Pancreas (tissue), 10 donors: ENCODE results near the gene LSAMP. TPM values are rescaled to one million over a fixed set of nuclear protein-coding genes. Genes with fewer than 3 reads are reported as not detected.
"Not testable (repeated sequence)": the region's sequence is repeated elsewhere in the genome, so short reads cannot be mapped to it uniquely, and the experiment has no call there.

Experiments used
- ATAC-seq, 4 donors: fragments of 200-7000 bp; cut with Tn5 transposase; one replicate each; pipeline versions ENCODE4 v1.8.0 to v1.9.1; 2020; ENCODE audit warnings: mild to moderate bottlenecking in 4 of 4, moderate library complexity in 4 of 4
- DNase-seq, 6 donors: peaks; one replicate each; pipeline ENCODE4 v3.0.0-alpha.2; 2020
- FAIRE-seq: peaks from 2 replicates; lab custom pipeline; 2012; peaks lifted over from hg19 to GRCh38; lab: Jason Lieb, UNC
- H3K27ac ChIP-seq, 4 donors: fragments of 200-600 bp; sonication (generic); 1 replicate in 3 of 4; 2 replicates in 1 of 4; pipeline versions ENCODE4 v1.5.0 to v1.8.0; 2020
- H3K27me3 ChIP-seq, 4 donors: fragments of 200-600 bp; one replicate each; pipeline ENCODE4 v1.8.0; 2021
- H3K36me3 ChIP-seq, 3 donors: fragments of 200-600 bp; sonication (generic) in 1 of 3; one replicate each; pipeline versions ENCODE4 v1.5.0 to v1.8.0; 2020 to 2021
- H3K4me1 ChIP-seq, 3 donors: fragments of 200-600 bp; one replicate each; pipeline ENCODE4 v1.8.0; 2021
- H3K4me3 ChIP-seq, 4 donors: fragments of 200-600 bp; sonication (generic) in 2 of 4; one replicate each; pipeline versions ENCODE4 v1.5.0 to v1.8.0; 2020 to 2021
- H3K9me3 ChIP-seq, 4 donors: fragments of 200-600 bp; one replicate each; pipeline ENCODE4 v1.8.0; 2021
- WGBS, 2 donors: extraction: QIAGEN DNeasy Blood & Tissue Kit; methylation state at CpG; one replicate each; pipeline ENCODE4 v1.1.7; 2013; 5-methylcytosine and 5-hydroxymethylcytosine counted together
- intact Hi-C, 3 donors: fragments of 100-400 bp; cut with DNase I; formaldehyde crosslinking; loops; one replicate each; pipeline versions ENCODE4 v1.11.1 to v1.14.2; 2022
- polyA plus RNA-seq, 2 donors: library from polyadenylated mRNA; stranded (reverse); fragments of 200-250 nt; gene quantifications; one replicate each; pipeline ENCODE4 v1.2.3, GENCODE V29; 2013
- total RNA-seq, 6 donors: library from RNA; stranded (reverse); fragmentation: NEBNext Ultra II Directional in 4 of 6; extraction: Animal tissue kit (Norgen Biotek cat#: 25700) in 4 of 6; gene quantifications; one replicate each; pipeline versions ENCODE4 v1.2.1 to v1.2.4, GENCODE V29; 2021 to 2023
- TF ChIP-seq, protein P1 (sequence below), 4 donors: fragments of 200-600 bp; sonication (generic) in 3 of 4; IDR thresholded peaks; one replicate each; pipeline versions ENCODE4 v1.5.0 to v1.8.0; 2021; ENCODE audit warnings: antibody characterized with exemption in 4 of 4
- donor health status: healthy with polysubstance abuse.
- donor health status: DM: no; HTN: no; CAD: no; lungs with moderate emphysema.
- donor health status: DM: no; HTN: no; CAD: no.
- donor health status: control.
- donor health status: control.
- donor health status: Bipolar disorder and iron deficiency.
- donor health status: DM: yes; HTN: yes; CAD: no.
- donor health status: DM: no; HTN: no; CAD: no.
- donor health status: DM: no; HTN: no; CAD: no.
- donor health status: DM: yes; HTN: yes; CAD: no.

Gene LSAMP
- total and polyA plus RNA-seq, 8 donors = 0.51 to 5.5 (median 1.5) TPM

DNA sequence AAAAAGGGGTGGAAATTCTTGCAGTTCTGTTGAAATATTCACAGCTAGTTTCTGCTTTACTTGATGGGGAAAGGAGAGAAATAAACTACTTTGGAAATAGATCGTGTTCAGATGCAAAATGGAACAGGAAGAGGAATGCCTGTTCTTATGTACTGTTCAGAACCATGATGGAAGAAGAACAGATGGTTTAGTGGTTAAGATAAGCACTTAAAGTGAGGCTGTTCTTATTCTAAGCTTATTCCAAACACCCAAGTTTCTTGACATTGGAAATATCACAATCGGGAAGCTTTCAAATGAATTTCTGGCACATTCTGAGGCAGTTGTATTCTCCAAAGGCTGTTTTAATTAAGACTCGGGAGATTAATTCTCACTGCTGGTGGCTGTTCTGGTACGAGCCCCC, 228.5 kb downstream of the LSAMP start:
- intact Hi-C loops = no loop called here
- WGBS, 2 donors = 57 to 61% methylated on average over 4 of the region's 4 CpGs
- DNase-seq (no peak), ATAC-seq (no peak), FAIRE-seq (no peak)
- H3K27ac ChIP-seq = no peak overlapping the region
- TF ChIP-seq, protein P1, sequence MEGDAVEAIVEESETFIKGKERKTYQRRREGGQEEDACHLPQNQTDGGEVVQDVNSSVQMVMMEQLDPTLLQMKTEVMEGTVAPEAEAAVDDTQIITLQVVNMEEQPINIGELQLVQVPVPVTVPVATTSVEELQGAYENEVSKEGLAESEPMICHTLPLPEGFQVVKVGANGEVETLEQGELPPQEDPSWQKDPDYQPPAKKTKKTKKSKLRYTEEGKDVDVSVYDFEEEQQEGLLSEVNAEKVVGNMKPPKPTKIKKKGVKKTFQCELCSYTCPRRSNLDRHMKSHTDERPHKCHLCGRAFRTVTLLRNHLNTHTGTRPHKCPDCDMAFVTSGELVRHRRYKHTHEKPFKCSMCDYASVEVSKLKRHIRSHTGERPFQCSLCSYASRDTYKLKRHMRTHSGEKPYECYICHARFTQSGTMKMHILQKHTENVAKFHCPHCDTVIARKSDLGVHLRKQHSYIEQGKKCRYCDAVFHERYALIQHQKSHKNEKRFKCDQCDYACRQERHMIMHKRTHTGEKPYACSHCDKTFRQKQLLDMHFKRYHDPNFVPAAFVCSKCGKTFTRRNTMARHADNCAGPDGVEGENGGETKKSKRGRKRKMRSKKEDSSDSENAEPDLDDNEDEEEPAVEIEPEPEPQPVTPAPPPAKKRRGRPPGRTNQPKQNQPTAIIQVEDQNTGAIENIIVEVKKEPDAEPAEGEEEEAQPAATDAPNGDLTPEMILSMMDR (IDR thresholded peaks at IDR 0.05) = no peak
- no peaks in the 10 kb centered on the region for H3K4me1 ChIP-seq
- no peak overlapping the region for H3K4me3 ChIP-seq
- H3K27me3 ChIP-seq = no peaks in the 10 kb centered on the region
- no peaks in the 10 kb centered on the region for H3K36me3 ChIP-seq
- no peaks in the 10 kb centered on the region for H3K9me3 ChIP-seq

DNA sequence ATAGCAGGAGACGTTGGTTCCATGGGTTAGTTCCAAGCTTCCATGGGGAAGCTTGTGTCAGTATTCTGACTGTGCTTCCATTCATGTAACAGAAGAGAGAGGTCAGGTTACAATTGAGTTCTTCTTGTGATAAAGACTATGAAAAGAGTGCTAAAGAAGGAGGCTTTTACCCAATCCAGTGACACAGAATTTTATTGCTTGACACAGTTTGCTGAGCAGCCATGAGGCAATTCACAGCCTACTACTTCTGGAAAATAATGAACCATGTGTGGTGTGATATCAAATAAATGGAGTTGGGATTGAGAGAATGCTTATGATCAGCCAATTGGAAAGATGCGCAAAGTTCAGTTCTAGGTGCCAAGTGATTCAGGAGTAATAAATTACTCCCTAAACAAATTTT, 233.4 kb downstream of the LSAMP start:
- intact Hi-C loops = no loop called here
- DNase-seq = no peak
- no peak for ATAC-seq
- H3K27me3 ChIP-seq = no peaks in the 10 kb centered on the region
- no peaks in the 10 kb centered on the region for H3K36me3 ChIP-seq
- TF ChIP-seq, protein P1 (IDR thresholded peaks at IDR 0.05) = no peak
- H3K4me3 ChIP-seq = no peak overlapping the region
- no peak overlapping the region for H3K27ac ChIP-seq
- no peaks in the 10 kb centered on the region for H3K4me1 ChIP-seq
- WGBS, 2 donors = 66 to 69% methylated on average over 2 of the region's 2 CpGs
- FAIRE-seq = no peak
- H3K9me3 ChIP-seq = no peaks in the 10 kb centered on the region

DNA sequence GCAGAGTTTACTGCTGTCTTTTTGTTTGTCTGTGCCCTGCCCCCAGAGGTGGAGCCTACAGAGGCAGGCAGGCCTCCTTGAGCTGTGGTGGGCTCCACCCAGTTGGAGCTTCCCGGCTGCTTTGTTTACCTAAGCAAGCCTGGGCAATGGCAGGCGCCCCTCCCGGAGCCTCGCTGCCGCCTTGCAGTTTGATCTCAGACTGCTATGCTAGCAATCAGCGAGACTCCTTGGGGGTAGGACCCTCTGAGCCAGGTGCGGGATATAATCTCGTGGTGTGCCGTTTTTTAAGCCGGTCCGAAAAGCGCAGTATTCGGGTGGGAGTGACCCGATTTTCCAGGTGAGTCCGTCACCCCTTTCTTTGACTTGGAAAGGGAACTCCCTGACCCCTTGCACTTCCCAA, 236.5 kb downstream of the LSAMP start:
- H3K27ac ChIP-seq, DNase-seq, H3K36me3 ChIP-seq, H3K9me3 ChIP-seq, intact Hi-C loops, H3K4me3 ChIP-seq, H3K27me3 ChIP-seq, ATAC-seq, FAIRE-seq, H3K4me1 ChIP-seq: not testable (repeated sequence)
- 79 to 87% methylated on average over 15 of the region's 15 CpGs for WGBS, 2 donors

DNA sequence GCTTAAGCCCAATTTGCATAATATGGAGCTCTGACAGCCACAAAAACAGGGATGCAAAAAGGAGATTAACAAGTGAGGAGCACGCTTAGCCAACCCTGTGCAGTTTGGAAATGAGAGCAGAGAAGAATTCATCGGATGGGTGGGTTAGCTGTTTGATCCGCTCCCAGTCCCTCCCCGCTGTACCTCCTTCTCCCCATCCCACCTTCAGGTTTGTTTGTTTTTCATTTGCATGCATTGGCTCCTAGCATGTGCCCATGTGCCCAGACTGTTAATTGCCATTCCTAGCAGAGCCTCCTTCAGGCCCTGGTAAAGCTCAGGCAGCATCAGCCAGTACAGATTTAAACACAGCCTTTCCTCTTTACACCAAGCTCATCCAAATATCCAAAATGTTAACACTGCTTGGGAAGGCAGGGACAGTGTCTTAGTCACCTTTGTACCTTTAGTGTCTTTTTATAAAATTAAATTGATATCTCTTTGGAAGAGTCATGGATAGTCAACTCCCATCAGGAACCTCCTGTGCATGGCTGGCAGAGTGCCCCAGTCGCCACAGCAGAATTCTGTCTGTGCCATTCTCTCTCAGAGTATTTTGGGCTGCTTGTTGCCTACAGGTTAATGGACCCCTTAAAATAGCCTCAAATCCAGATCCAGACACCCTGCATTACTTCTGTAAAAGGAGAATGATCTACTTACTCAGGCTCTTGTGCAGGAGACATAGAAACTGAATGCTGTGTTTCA, 244.2 kb downstream of the LSAMP start:
- no peaks in the 10 kb centered on the region for H3K9me3 ChIP-seq
- no peak for FAIRE-seq

DNA sequence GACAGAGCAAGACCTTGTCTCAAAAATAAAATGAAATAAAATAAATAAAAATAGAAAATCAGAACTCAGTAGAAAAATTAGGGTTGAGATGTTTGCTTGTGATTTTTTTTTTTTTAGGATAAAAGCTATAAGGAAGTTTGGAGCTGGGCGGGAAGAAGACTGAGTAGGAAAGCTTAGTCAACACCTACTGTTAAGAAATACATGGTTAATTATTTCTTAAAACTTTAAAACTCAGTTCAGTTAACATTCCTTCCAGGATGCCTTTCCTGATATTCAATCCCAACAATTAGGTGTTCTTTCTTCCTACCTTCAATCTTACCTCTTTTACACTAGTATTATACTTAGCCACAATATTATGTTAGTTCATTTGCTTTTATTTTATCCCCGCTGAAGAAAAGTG, 246.2 kb downstream of the LSAMP start:
- no peaks in the 10 kb centered on the region for H3K36me3 ChIP-seq
- FAIRE-seq = no peak

More for the DNA sequence above, 244.2 kb downstream of the LSAMP start:
- Histone ChIP-seq H3K27me3 (no peaks in the 10 kb centered on the region), H3K4me1 (no peaks in the 10 kb centered on the region), H3K4me3 (no peak overlapping the region), H3K27ac (no peak overlapping the region), H3K36me3 (no peaks in the 10 kb centered on the region)
- no peak for DNase-seq
- 61 to 70% methylated on average over 5 of the region's 5 CpGs for WGBS, 2 donors
- intact Hi-C loops = no loop called here
- no peak for ATAC-seq
- TF ChIP-seq, protein P1 (IDR thresholded peaks at IDR 0.05) = no peak

More for the DNA sequence above, 246.2 kb downstream of the LSAMP start:
- DNase-seq (no peak), ATAC-seq (no peak)
- H3K27ac ChIP-seq = no peak overlapping the region
- H3K4me1 ChIP-seq = no peaks in the 10 kb centered on the region
- no peaks in the 10 kb centered on the region for H3K9me3 ChIP-seq
- no peaks in the 10 kb centered on the region for H3K27me3 ChIP-seq
- TF ChIP-seq, protein P1 (IDR thresholded peaks at IDR 0.05) = no peak
- 54 to 78% methylated on average over 2 of the region's 2 CpGs for WGBS, 2 donors
- H3K4me3 ChIP-seq = no peak overlapping the region
- intact Hi-C loops = no loop called here
